ENCODE data around the gene HELZ.

Gene HELZ

GRCh38 chr17:67067571-67068482, 177.2 kb downstream of the HELZ start:
- Histone ChIP-seq H3K4me2 (ENCODE audit: low read length) (no peak overlapping the region), H3K4me1 (ENCODE audit: control insufficient read depth, insufficient read depth, low read length) (no peaks in the 10 kb centered on the region), H3K9ac (ENCODE audit: low read depth, low read length) (no peak overlapping the region), H3K9me3 (replicated peaks; ENCODE audit: low read length) (no peaks in the 10 kb centered on the region), H3K36me3 (ENCODE audit: insufficient read depth, low read length) (no peaks in the 10 kb centered on the region), H3K27me3 (ENCODE audit: control insufficient read depth, insufficient read depth, low read length) (no peaks in the 10 kb centered on the region), H3K4me3 (ENCODE audit: low read length) (no peak overlapping the region)

GRCh38 chr17:67066717-67067116, 178.3 kb downstream of the HELZ start:
- no peaks in the 10 kb centered on the region for H3K27me3 ChIP-seq (ENCODE audit: control insufficient read depth, insufficient read depth, low read length)
- H3K4me2 ChIP-seq (ENCODE audit: low read length), result no peak overlapping the region
- H3K4me1 ChIP-seq (ENCODE audit: control insufficient read depth, insufficient read depth, low read length), result no peaks in the 10 kb centered on the region
- H3K9ac ChIP-seq (ENCODE audit: low read depth, low read length), result no peak overlapping the region
- H3K36me3 ChIP-seq (ENCODE audit: insufficient read depth, low read length), result no peaks in the 10 kb centered on the region
- no peak overlapping the region for H3K4me3 ChIP-seq (ENCODE audit: low read length)
- H3K9me3 ChIP-seq (replicated peaks; ENCODE audit: low read length), result no peaks in the 10 kb centered on the region

GRCh38 chr17:67063141-67063540, 181.9 kb downstream of the HELZ start:
- Histone ChIP-seq H3K27me3 (ENCODE audit: control insufficient read depth, insufficient read depth, low read length) (no peaks in the 10 kb centered on the region), H3K4me1 (ENCODE audit: control insufficient read depth, insufficient read depth, low read length) (no peaks in the 10 kb centered on the region), H3K4me2 (ENCODE audit: low read length) (no peak overlapping the region), H3K4me3 (ENCODE audit: low read length) (no peak overlapping the region), H3K9ac (ENCODE audit: low read depth, low read length) (no peak overlapping the region), H3K36me3 (ENCODE audit: insufficient read depth, low read length) (no peaks in the 10 kb centered on the region), H3K9me3 (replicated peaks; ENCODE audit: low read length) (no peaks in the 10 kb centered on the region)

- no peaks in the 10 kb centered on the region for H3K36me3 ChIP-seq (ENCODE audit: insufficient read depth, low read length)
- no peak overlapping the region for H3K4me2 ChIP-seq (ENCODE audit: low read length)
- no peaks in the 10 kb centered on the region for H3K9me3 ChIP-seq (replicated peaks; ENCODE audit: low read length)
- H3K4me1 ChIP-seq (ENCODE audit: control insufficient read depth, insufficient read depth, low read length), result no peaks in the 10 kb centered on the region
- no peak overlapping the region for H3K4me3 ChIP-seq (ENCODE audit: low read length)
- H3K27me3 ChIP-seq (ENCODE audit: control insufficient read depth, insufficient read depth, low read length), result no peaks in the 10 kb centered on the region
- no peak overlapping the region for H3K9ac ChIP-seq (ENCODE audit: low read depth, low read length)
Measured at GRCh38 chr17:67059372-67059771, 185.6 kb downstream of the HELZ start.

GRCh38 chr17:67058036-67058435, 187.0 kb downstream of the HELZ start:
- H3K9me3 ChIP-seq (replicated peaks; ENCODE audit: low read length), result no peaks in the 10 kb centered on the region
- no peak overlapping the region for H3K4me2 ChIP-seq (ENCODE audit: low read length)
- H3K36me3 ChIP-seq (ENCODE audit: insufficient read depth, low read length), result no peaks in the 10 kb centered on the region
- H3K4me1 ChIP-seq (ENCODE audit: control insufficient read depth, insufficient read depth, low read length), result no peaks in the 10 kb centered on the region
- no peak overlapping the region for H3K4me3 ChIP-seq (ENCODE audit: low read length)
- H3K27me3 ChIP-seq (ENCODE audit: control insufficient read depth, insufficient read depth, low read length), result no peaks in the 10 kb centered on the region
- no peak overlapping the region for H3K9ac ChIP-seq (ENCODE audit: low read depth, low read length)

GRCh38 chr17:67056746-67057490, 188.1 kb downstream of the HELZ start:
- Histone ChIP-seq H3K36me3 (ENCODE audit: insufficient read depth, low read length) (no peaks in the 10 kb centered on the region), H3K9ac (ENCODE audit: low read depth, low read length) (no peak overlapping the region), H3K4me2 (ENCODE audit: low read length) (no peak overlapping the region), H3K27me3 (ENCODE audit: control insufficient read depth, insufficient read depth, low read length) (peaks cover 6% of the 10 kb centered on the region), H3K4me1 (ENCODE audit: control insufficient read depth, insufficient read depth, low read length) (no peaks in the 10 kb centered on the region), H3K9me3 (replicated peaks; ENCODE audit: low read length) (no peaks in the 10 kb centered on the region), H3K4me3 (ENCODE audit: low read length) (no peak overlapping the region)

GRCh38 chr17:67055811-67056745, 188.9 kb downstream of the HELZ start:
- Histone ChIP-seq H3K27me3 (ENCODE audit: control insufficient read depth, insufficient read depth, low read length) (peaks cover 15% of the 10 kb centered on the region), H3K36me3 (ENCODE audit: insufficient read depth, low read length) (no peaks in the 10 kb centered on the region), H3K9ac (ENCODE audit: low read depth, low read length) (no peak overlapping the region), H3K9me3 (replicated peaks; ENCODE audit: low read length) (no peaks in the 10 kb centered on the region), H3K4me3 (ENCODE audit: low read length) (no peak overlapping the region), H3K4me1 (ENCODE audit: control insufficient read depth, insufficient read depth, low read length) (no peaks in the 10 kb centered on the region), H3K4me2 (ENCODE audit: low read length) (no peak overlapping the region)

GRCh38 chr17:67055041-67055443, 190.0 kb downstream of the HELZ start:
- no peaks in the 10 kb centered on the region for H3K9me3 ChIP-seq (replicated peaks; ENCODE audit: low read length)

GRCh38 chr17:67054608-67055007, 190.4 kb downstream of the HELZ start:
- H3K9ac ChIP-seq (ENCODE audit: low read depth, low read length), result no peak overlapping the region
- H3K4me3 ChIP-seq (ENCODE audit: low read length), result no peak overlapping the region
- no peaks in the 10 kb centered on the region for H3K4me1 ChIP-seq (ENCODE audit: control insufficient read depth, insufficient read depth, low read length)
- no peaks in the 10 kb centered on the region for H3K9me3 ChIP-seq (replicated peaks; ENCODE audit: low read length)
- peaks cover 24% of the 10 kb centered on the region for H3K27me3 ChIP-seq (ENCODE audit: control insufficient read depth, insufficient read depth, low read length)
- no peak overlapping the region for H3K4me2 ChIP-seq (ENCODE audit: low read length)
- H3K36me3 ChIP-seq (ENCODE audit: insufficient read depth, low read length), result no peaks in the 10 kb centered on the region

More at GRCh38 chr17:67055041-67055443, 190.0 kb downstream of the HELZ start:
- Histone ChIP-seq H3K4me2 (ENCODE audit: low read length) (no peak overlapping the region), H3K4me3 (ENCODE audit: low read length) (no peak overlapping the region), H3K27me3 (ENCODE audit: control insufficient read depth, insufficient read depth, low read length) (peaks cover 20% of the 10 kb centered on the region), H3K9ac (ENCODE audit: low read depth, low read length) (no peak overlapping the region), H3K36me3 (ENCODE audit: insufficient read depth, low read length) (no peaks in the 10 kb centered on the region), H3K4me1 (ENCODE audit: control insufficient read depth, insufficient read depth, low read length) (no peaks in the 10 kb centered on the region)

- Histone ChIP-seq H3K4me3 (ENCODE audit: low read length) (no peak overlapping the region), H3K9ac (ENCODE audit: low read depth, low read length) (no peak overlapping the region), H3K27me3 (ENCODE audit: control insufficient read depth, insufficient read depth, low read length) (peaks cover 26% of the 10 kb centered on the region), H3K4me2 (ENCODE audit: low read length) (no peak overlapping the region), H3K9me3 (replicated peaks; ENCODE audit: low read length) (peaks cover 1% of the 10 kb centered on the region), H3K36me3 (ENCODE audit: insufficient read depth, low read length) (no peaks in the 10 kb centered on the region), H3K4me1 (ENCODE audit: control insufficient read depth, insufficient read depth, low read length) (no peaks in the 10 kb centered on the region)
Measured at GRCh38 chr17:67054011-67054591, 190.9 kb downstream of the HELZ start.
